HG03025 (cell line): ENCODE data around the gene CNOT9.
"Not testable (repeated sequence)": the region's sequence is repeated elsewhere in the genome, so short reads cannot be mapped to it uniquely, and the experiment has no call there.

Experiments used
- ATAC-seq: cut with Tn5 transposase; IDR thresholded peaks from one replicate; pipeline ENCODE4 v1.9.1; 2021; ENCODE audit warnings: mild to moderate bottlenecking, moderate library complexity; ENCODE audit not compliant: unreplicated experiment, low FRiP score

Gene CNOT9, protein sequence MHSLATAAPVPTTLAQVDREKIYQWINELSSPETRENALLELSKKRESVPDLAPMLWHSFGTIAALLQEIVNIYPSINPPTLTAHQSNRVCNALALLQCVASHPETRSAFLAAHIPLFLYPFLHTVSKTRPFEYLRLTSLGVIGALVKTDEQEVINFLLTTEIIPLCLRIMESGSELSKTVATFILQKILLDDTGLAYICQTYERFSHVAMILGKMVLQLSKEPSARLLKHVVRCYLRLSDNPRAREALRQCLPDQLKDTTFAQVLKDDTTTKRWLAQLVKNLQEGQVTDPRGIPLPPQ

GRCh38 chr2:218568190-218569037, at the start of gene CNOT9, which contains the start of gene USP37:
Gene CNOT9 (plus strand): TSS chr2:218568839. CDS start chr2:218568955, 116 bp downstream.
Gene USP37 (minus strand): TSS chr2:218568351. CDS start chr2:218558653, 9,698 bp downstream.
- peak; percentile 80 for ATAC-seq

DNA sequence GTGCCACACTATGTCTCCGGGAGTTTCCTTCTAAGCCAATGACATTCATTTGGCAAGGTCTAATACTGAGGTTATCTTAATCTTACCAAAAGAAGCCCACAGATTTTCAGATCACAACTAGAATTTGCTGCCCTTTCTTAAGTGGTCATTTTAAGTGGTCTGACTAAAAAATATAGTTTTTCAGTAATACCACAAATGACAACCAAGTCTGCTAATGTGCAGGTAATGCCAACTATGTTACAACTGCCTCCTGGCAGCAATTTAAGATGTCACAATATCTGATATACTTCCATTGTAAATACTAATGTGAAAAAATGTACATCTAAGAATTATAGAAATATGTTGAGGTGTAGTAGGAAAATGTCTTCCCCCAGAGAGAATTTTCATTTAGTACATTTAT, 49.8 kb upstream of the CNOT9 start:
- ATAC-seq: no peak

GRCh38 chr2:218523651-218524050, 45.0 kb upstream of the CNOT9 start:
- no peak for ATAC-seq

DNA sequence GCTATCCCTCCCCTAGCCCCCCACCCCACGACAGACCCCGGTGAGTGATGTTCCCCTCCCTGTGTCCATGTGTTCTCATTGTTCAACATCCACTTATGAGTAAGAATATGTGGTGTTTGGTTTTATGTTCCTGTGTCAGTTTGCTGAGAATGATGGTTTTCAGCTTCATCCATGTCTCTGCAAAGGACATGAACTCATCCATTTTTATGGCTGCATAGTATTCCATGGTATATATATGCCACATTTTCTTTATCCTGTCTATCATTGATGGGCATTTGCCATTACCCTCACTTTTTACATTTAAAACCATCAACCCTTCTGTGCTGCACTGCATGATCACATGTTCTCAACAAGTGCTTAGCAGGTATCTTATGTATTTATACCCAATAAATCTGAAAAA, 40.2 kb upstream of the CNOT9 start:
- not testable (repeated sequence) for ATAC-seq

DNA sequence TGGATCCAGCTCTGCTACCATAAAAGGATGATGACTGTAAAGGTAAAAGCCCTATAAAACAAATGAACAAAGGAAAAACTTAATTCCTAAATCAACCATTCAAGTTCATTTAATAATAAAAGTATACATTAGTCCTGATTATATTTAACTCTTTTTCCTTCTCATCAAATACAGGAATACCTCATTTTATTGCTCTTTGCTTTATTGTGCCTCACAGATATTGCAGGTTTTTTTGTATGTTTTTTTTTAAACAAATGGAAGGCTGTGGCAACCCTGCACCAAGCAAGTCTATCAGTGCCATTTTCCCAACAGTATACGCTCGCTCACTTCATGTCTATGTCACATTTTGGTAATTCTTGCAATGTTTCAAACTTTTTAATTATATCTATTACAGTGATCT, 38.6 kb upstream of the CNOT9 start:
- ATAC-seq: no peak

DNA sequence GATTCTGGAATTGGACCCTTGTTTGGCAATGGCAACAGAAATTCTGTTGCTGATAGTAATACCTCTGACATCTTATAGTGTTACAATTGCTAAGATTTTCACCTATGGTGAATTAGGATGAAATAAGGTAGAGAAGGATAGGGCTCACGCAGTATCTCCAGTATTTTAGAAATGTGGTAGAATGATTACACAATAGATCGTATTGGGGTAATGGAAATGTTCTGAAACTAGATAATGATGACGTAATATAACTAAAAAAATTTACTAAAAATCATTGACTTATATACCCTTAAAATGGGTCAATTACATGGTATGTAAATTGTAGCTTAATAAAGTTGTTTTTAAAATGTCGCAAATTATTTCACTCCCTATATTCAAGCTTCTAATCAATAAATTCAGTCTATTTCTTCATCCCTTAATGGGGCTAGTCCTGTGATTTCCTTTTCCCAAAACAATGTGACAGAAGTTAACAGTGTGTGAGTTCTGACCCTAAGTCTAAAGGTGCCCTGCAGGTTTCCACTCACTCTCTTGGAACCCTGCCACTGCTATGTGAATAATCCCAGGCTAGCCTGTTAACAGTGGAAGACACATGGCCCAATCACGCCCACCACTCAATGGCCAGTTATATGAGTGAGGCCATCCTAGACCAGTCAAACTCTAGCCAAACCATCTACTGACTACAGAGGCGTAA, 31.7 kb upstream of the CNOT9 start:
- no peak for ATAC-seq

- ATAC-seq: no peak
Measured at GRCh38 chr2:218540015-218540414, 28.6 kb upstream of the CNOT9 start.

DNA sequence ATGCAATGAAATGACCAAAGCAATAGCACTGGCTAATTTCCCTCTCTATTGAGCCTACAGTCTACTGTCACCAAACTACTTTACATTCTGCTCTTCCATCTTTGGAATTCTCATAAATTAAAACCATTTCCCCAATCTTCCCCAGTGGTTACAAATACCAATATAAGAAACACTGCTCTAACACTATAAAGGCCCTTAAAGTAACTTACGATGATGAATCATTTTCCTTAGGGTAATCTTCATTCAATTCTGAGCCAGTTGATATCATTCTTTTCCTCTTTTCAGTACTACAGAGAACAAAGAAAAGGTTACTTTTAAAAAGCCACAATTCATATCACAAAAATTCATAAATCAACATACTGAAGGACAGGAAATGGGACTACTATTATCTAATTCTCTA, 22.6 kb upstream of the CNOT9 start:
- ATAC-seq: no peak

GRCh38 chr2:218547511-218547910, 21.1 kb upstream of the CNOT9 start:
- ATAC-seq: no peak

DNA sequence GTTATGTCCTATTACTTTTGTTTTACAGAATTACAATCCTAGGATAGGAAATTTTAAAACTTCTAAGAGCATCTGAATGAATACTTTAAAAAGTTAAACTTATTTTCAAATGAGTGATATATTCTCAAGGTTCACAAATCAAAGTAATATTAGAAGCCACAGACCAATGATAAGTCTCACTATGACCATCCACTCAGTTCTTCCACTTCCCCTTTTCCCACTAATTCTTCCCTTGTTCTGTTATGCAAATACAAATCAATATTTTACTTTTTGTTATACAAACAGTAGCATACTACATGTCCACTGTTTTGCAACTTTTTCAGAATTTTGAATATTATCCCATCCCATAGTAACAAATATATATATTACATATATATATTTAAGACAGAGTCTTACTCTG, 20.7 kb upstream of the CNOT9 start:
- ATAC-seq: no peak

DNA sequence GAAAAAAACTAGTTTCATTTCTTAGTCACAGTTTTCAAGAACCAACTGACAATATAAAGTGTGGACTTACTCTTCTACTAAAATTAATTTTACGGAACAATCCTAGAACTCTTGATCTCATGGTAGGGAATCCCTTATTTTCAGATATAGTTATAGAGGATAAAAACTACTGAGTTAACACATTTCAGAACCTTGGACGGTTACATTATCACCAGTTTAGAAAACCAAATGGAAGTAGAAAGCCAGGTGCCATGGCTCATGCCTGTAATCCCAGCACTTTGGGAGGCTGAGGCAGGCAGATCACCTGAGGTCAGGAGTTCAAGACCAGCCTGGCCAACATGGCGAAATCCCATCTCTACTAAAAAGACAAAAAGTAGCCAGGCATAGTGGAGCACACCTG, 14.4 kb upstream of the CNOT9 start:
- ATAC-seq: not testable (repeated sequence)

DNA sequence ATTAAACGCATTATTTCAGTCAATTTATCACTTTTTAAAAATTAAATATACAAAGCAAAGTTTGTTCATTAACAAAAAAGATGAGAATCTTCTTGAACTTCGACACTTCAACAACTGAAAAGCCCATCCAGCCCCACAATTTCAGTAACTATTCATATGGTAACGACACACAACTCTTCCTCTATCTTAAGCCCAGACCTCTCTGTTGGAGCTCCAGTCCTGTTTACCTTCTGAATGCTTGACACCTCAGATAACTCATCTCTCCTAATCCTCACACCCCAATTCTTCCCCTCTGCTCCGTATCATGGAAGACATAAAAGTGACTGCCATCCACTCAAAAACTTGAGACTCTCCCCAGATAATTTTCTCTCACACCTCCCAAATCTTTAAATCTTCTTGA, 13.1 kb upstream of the CNOT9 start:
- ATAC-seq: no peak

- no peak for ATAC-seq
Measured at GRCh38 chr2:218557941-218558340, 10.7 kb upstream of the CNOT9 start.

GRCh38 chr2:218558986-218559385, 9.7 kb upstream of the CNOT9 start:
- ATAC-seq: no peak

DNA sequence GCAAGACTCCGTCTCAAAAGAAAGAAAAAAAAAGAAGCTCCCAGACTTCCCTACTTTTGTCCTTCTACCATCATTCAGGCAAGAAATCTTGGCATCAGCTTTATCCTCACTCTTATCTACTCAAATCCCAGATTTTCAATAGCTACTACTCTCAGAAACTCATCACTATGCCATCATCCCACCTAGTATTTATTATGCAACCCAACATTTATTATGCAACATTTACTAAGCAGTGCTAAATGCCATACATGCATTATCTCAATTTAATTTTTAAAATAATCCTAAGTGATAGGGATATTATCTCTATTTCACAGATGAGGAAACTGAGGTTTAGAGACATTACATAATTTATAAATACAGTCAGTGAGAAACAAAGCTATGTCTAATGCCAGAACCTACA, 4.6 kb upstream of the CNOT9 start:
- ATAC-seq: no peak

DNA sequence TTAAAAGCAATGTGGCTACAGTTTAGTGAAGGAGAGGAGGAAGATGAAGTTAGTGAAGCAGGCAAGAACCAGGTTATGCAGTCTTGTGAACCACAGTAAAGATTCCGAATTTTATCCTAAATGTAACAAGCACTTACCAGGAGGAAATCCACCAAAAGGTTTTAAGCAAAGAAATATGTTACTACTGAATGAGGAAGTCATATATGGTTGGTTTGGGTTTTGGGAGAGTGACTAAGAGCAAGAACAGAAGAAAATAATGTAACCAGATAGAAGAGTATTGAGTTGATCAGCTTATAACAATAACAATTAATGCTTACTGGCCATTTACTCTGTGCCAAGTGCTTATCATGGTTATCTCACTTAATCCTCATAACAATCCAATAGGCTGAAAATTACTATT, 2.3 kb upstream of the CNOT9 start:
- ATAC-seq: no peak

- peak; percentile 41 for ATAC-seq
Measured at GRCh38 chr2:218567797-218568189, 846 bp upstream of the CNOT9 start.

- ATAC-seq: peak; percentile 19
Measured at GRCh38 chr2:218569038-218569431, 396 bp downstream of the CNOT9 start.

GRCh38 chr2:218569661-218570500, 1.2 kb downstream of the CNOT9 start:
- no peak for ATAC-seq

- no peak for ATAC-seq
Measured at GRCh38 chr2:218570850-218571249, 2.2 kb downstream of the CNOT9 start.
